ENCODE results near the gene CACNA1B.

- TF ChIP-seq ZNF274 (IDR thresholded peaks at IDR 0.05; ENCODE audit: low read depth, low read length), result no peak
- no peak for TF ChIP-seq YY1 (IDR thresholded peaks at IDR 0.05; ENCODE audit: insufficient read depth, insufficient read length)
Observed at GRCh38 chr9:138043411-138044345, 166.1 kb downstream of the CACNA1B start.
